Peyer's patch (tissue), 4 donors: ENCODE results near the gene NECAB2. TPM values are rescaled to one million over a fixed set of nuclear protein-coding genes. Genes with fewer than 3 reads are reported as not detected.

ENCODE experiments used
- DNase-seq, 3 donors: peaks; one replicate each; pipeline ENCODE4 v3.0.0-alpha.2; 2017 to 2019
- H3K27ac ChIP-seq, 4 donors: fragments of 200-600 bp; sonication (generic); one replicate each; pipeline ENCODE4 v1.5.1; 2016 to 2019
- H3K27me3 ChIP-seq, 2 donors: fragments of 200-600 bp; sonication (generic); one replicate each; pipeline ENCODE4 v1.5.1; 2019
- H3K36me3 ChIP-seq, 3 donors: fragments of 200-600 bp; sonication (generic); one replicate each; pipeline ENCODE4 v1.5.1; 2016 to 2019
- H3K4me1 ChIP-seq, 4 donors: fragments of 200-600 bp; sonication (generic); one replicate each; pipeline ENCODE4 v1.5.1; 2016 to 2019
- H3K4me3 ChIP-seq, 4 donors: fragments of 200-600 bp; sonication (generic); 1 replicate in 3 of 4; 2 replicates in 1 of 4; pipeline ENCODE4 v1.5.1; 2016 to 2019; ENCODE audit warnings: mild to moderate bottlenecking in 1 of 4
- H3K9me3 ChIP-seq, 4 donors: fragments of 200-600 bp; sonication (generic); one replicate each; pipeline ENCODE4 v1.5.1; 2016 to 2019; ENCODE audit warnings: mild to moderate bottlenecking in 1 of 4
- CTCF ChIP-seq, 6 experiments: fragments of 450-650 bp in 4 of 6; fragments of 200-600 bp in 2 of 6; sonication (generic) in 1 of 6; IDR thresholded peaks; one replicate each; pipeline ENCODE4 v1.5.1; 2017 to 2019; ENCODE audit warnings: antibody characterized with exemption in 6 of 6, mild to moderate bottlenecking in 3 of 6, moderate library complexity in 1 of 6
- POLR2A ChIP-seq, 2 donors: fragments of 450-650 bp; IDR thresholded peaks; one replicate each; pipeline ENCODE4 v1.5.1; 2017; ENCODE audit warnings: antibody characterized with exemption in 2 of 2, mild to moderate bottlenecking in 2 of 2, moderate library complexity in 2 of 2
- total RNA-seq, 4 donors: library from RNA; depleted of rRNA; stranded (reverse); fragments of >200 nt; gene quantifications; one replicate each; pipeline ENCODE4 v1.1.0, GENCODE V29; 2016

Gene NECAB2
- total RNA-seq, 4 donors from 2014 or later = 1.2 TPM; not detected in 3

- Histone ChIP-seq H3K36me3 (no peaks in the 10 kb centered on the region), H3K27me3 (no peaks in the 10 kb centered on the region), H3K9me3 (no peaks in the 10 kb centered on the region), H3K27ac (no peak overlapping the region), H3K4me1 (no peaks in the 10 kb centered on the region), H3K4me3 (no peak overlapping the region)
- DNase-seq = no peak
- no peak for TF ChIP-seq CTCF (IDR thresholded peaks at IDR 0.05)
- TF ChIP-seq POLR2A (IDR thresholded peaks at IDR 0.05) = no peak
Measured at GRCh38 chr16:83934684-83934977, 33.4 kb upstream of the NECAB2 start.

GRCh38 chr16:83935005-83935857 lies 32.8 kb upstream of the NECAB2 start:
- TF ChIP-seq CTCF (IDR thresholded peaks at IDR 0.05) (no peak), POLR2A (IDR thresholded peaks at IDR 0.05) (no peak)
- no peaks in the 10 kb centered on the region for H3K9me3 ChIP-seq
- no peaks in the 10 kb centered on the region for H3K36me3 ChIP-seq
- H3K27me3 ChIP-seq = no peaks in the 10 kb centered on the region
- no peak for DNase-seq
- no peak overlapping the region for H3K27ac ChIP-seq
- no peak overlapping the region for H3K4me3 ChIP-seq
- H3K4me1 ChIP-seq = no peaks in the 10 kb centered on the region

GRCh38 chr16:83935858-83936255 lies 32.2 kb upstream of the NECAB2 start:
- Histone ChIP-seq H3K9me3 (no peaks in the 10 kb centered on the region), H3K27me3 (no peaks in the 10 kb centered on the region), H3K27ac (no peak overlapping the region), H3K36me3 (no peaks in the 10 kb centered on the region), H3K4me1 (no peaks in the 10 kb centered on the region), H3K4me3 (no peak overlapping the region)
- DNase-seq = no peak
- no peak for TF ChIP-seq POLR2A (IDR thresholded peaks at IDR 0.05)

- Histone ChIP-seq H3K27ac (no peak overlapping the region), H3K4me3 (no peak overlapping the region)
- TF ChIP-seq CTCF (IDR thresholded peaks at IDR 0.05) = no peak
- no peak for TF ChIP-seq POLR2A (IDR thresholded peaks at IDR 0.05)
Measured at GRCh38 chr16:83936581-83937165, 31.4 kb upstream of the NECAB2 start.

GRCh38 chr16:83937267-83937666 lies 30.8 kb upstream of the NECAB2 start:
- H3K4me3 ChIP-seq = no peak overlapping the region
- no peak for DNase-seq
- no peaks in the 10 kb centered on the region for H3K36me3 ChIP-seq
- no peaks in the 10 kb centered on the region for H3K27me3 ChIP-seq
- no peak overlapping the region for H3K27ac ChIP-seq
- no peak for TF ChIP-seq CTCF (IDR thresholded peaks at IDR 0.05)
- TF ChIP-seq POLR2A (IDR thresholded peaks at IDR 0.05) = no peak
- no peaks in the 10 kb centered on the region for H3K9me3 ChIP-seq
- H3K4me1 ChIP-seq = no peaks in the 10 kb centered on the region

More at GRCh38 chr16:83936581-83937165, 31.4 kb upstream of the NECAB2 start:
- H3K36me3 ChIP-seq = no peaks in the 10 kb centered on the region
- no peaks in the 10 kb centered on the region for H3K9me3 ChIP-seq
- H3K4me1 ChIP-seq = no peaks in the 10 kb centered on the region
- H3K27me3 ChIP-seq = no peaks in the 10 kb centered on the region
- no peak for DNase-seq
